HG02763 (cell line): Measurements from ENCODE around the gene RAB40B.

ENCODE experiments used
- ATAC-seq: cut with Tn5 transposase; IDR thresholded peaks from one replicate; pipeline ENCODE4 v1.9.1; 2021; ENCODE audit warnings: mild to moderate bottlenecking, moderate library complexity; ENCODE audit not compliant: unreplicated experiment

The RAB40B gene

DNA sequence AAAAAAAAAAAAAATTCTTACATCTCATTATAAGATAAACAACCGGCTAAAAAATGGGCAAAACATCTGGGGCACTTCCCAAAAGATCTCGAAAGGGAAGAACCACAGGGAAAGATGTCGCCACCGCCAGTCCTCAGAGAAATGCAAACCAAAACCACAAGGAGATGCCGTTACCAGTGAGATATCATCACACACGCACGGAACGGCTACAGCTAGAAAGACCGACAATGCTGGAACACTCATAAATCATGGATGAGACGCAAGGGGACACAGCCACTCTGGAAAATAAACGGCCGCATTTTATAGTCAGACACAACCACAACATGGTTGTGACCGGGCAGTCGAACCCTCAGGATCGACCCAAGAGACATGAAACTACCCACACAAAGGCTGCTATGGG lies 74.8 kb downstream of the RAB40B start:
- no peak for ATAC-seq

DNA sequence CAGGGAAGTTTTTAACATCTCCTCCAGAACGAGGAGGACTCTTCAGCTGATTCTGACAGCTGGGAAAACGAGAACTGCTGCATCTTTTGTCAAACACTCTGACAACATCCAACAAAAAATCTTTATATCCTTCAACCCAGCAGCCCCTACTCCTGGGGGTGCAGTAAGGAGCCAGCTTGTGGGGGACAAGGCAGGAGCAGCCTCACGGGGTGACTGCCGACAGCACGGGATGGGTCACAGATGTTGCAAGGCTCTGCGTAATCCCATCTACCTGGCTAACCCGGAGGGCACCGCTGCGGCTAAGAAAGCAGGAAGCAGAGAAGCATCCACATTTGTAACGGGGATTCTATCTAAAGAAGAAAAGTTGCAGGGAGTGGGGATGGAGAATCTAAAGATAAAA lies 78.9 kb downstream of the RAB40B start:
- ATAC-seq: no peak

DNA sequence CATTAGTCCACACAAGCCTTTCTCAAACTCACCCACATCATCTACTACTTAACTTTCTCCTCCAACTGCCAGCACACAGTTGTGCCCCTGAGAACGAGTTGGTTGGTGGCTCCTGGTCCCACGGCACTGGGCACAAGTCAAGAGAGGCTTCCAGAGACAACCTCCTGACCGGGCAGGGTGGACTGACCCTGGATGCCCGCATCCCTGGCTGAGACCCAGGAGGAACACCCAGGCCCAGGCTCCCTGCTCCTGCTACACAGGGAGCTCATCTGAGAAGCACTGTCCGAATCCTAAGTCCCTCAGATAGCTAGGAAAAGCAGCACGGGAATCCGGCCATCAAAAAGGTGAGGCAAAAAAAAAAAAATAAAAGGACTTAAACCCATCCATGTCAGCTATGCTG lies 79.3 kb downstream of the RAB40B start:
- ATAC-seq: no peak

DNA sequence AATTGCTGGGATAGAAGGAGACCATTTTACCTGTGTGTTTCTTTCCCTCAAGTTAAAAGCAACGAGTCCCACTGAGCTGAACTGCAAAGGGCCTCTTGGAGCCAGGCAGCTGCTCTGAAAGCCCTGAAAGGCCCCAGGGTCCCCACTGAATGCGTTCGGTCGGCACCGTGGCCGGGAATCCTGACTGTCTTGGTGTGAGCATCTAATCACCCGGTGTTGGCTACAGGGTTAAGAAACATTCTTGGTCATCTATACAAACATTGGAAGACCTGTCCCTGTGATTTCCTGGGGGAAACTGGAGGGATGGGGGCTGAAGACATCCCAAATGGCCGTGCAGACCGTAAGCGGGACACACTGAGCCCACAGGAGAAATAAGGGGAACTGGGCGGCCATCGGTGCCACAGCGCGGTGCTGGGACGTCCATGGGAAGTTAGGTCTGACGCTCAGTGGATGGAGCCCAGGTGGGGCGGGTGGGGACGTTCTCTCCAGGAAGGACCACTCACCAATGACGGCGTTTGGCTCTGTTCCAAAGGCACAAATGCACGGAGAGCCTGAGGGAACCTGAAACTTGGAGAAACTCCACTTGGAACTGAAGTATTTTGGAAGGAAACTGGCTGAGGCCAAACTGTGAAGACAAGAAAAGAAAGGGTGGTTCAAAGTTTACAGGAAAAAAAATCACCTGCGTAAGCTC lies 82.3 kb downstream of the RAB40B start:
- no peak for ATAC-seq

DNA sequence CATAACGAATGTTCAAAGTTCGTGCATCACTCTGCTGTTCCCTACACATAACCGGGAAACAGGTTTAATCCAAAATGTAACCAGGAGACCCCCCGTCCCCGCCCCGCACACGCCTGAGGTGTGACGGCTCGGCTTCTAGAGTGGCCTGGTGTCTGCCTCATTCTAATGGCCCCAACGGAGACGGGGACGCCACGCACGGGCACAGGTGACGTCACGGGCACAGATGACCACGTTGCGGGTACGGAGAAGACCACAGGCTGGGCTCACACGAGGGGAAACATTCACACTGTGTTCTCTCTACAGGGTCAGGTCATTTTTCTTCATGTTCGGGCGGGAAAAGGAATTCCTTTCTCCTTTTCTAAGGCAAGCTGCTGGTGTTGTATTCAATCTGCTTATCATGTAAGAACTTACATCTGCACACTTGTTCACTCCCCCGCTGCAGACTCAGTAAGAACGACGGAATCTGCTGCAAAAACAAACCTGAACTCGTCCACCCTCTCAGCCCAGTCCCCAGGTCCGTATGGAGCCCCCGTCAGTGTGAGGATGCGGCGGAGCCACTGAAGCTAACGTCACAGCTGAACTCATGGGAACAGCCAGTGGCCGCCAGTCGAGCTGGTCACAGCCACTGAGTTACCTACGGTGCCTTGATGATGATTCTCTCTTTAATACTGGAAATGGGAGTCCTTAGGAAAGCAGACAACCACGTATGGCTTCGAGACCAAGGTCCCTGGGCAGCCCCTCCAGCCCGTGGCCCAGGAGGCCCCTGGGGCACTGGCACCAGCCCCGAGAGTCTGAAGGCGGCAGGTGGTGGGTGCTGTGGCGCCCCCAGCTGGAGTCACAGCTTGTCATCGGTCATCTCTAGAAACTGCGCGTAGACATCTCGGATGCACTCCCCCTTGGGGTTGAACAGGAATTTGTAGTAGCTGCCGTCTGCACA lies 83.1 kb downstream of the RAB40B start:
- ATAC-seq: no peak

DNA sequence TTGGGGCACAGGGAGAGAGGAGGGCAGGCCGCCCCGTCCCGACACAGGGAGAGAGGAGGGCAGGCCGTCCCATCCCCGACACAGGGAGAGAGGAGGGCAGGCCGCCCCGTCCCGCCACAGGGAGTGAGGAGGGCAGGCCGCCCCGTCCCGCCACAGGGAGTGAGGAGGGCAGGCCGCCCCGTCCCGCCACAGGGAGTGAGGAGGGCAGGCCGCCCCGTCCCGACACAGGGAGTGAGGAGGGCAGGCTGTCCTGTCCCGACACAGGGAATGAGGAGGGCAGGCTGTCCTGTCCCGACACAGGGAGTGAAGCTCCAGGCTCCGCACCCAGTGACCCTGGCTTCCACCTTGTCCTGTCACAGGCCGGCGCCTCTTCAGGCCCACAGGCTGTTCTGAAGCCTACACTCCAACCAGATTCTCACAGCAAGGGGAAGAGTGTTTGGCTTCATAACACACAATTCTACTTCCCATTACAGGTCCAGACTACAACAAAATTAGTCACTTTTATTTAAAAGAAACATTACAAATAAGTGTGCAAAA lies 84.3 kb downstream of the RAB40B start:
- no peak for ATAC-seq

DNA sequence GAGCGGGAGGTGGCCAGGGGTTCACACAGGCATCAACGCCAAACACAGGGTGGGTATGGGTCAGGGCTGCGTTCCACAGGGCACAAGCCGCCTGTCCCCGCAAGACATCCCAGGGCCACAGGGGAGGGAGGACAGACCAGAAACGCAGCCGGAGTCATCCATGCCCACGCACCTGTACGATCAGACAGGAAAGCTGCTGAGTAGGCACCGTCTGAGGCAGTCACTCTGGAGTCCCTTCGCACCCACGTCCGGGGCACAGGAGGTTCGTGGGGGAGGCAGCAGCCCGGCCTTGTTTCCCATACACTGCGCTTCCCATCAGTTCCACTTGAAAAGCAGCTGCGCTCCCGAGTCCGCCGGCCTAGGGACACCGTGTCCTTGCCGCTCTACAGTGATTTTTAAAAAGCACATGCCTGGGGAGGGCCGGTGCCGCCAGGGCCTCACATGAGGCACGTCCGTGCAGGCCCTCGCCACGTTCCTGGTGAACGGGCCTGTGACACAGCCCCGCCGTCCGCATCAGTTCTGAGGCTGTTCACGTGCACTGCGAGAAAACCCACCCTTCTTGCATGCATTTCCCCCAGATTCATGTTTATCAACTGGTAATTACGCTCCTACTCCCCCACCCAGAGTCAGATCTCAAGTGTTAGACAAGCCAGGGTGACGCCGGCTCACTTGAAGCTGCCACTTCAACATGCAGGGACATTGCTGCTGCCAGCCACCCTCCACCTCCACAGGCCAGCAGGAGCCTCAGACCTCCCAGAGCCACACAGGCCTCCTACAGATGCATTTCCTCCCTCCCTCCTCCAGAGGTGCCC lies 85.0 kb downstream of the RAB40B start:
- no peak for ATAC-seq

DNA sequence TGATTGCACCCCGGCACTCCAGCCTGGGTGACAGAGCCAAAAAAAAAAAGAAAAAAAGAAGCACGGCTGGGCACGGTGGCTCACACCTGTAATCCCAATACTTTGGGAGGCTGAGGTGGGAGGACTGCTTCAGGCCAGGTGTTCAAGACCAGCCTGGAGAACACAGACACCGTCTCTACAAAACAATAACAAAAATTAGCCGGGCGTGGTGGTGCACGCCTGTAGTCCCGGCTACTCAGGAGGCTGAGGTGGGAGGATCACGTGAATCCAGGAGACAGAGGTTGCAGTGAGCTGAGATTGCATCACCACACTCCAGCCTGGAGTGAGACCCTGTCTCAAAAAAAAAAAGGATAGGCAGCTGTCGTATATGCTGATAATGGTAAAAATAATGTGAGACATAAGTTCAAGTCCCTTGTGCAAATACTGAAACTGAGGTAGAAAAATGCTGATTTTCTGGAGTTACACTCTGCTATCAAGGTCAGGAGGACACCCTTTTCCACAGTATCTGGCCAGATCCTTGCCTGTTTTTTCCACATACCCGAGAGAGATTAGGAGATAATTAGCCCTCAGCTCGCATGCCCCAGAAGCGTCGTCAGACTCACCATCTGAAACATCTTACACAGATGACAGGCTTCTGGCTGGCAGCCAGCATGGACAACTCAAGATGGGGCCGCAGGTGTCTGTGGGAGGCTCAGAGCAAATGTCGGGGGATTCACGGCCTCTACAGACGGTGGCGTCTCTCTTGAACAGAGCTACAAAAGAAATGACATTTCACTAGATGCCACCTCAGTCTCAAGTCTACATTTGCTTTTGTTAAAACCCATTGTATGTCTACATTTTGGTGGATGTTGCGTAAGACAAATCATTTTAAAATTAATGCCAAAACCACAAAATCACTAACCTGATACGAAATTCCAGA lies 87.1 kb downstream of the RAB40B start:
- no peak for ATAC-seq

DNA sequence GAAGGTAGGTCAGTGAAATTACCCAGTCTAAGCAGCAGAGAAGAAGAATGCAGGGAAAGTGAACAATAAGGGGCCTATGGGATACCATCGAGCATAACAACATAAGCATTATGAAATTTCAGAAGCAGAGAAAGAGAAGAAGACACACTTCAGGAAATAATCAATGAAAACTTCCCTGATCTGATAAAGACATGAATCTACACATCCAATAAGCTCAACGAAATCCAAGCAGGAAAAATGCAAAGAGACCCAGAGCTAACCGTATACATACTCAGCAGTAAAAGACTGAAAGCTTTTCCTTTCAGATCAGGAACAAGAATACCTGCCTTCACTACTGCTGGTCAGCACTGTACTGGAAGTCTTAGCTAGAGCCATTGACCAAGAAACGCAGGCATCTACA lies 88.8 kb downstream of the RAB40B start:
- ATAC-seq: no peak

DNA sequence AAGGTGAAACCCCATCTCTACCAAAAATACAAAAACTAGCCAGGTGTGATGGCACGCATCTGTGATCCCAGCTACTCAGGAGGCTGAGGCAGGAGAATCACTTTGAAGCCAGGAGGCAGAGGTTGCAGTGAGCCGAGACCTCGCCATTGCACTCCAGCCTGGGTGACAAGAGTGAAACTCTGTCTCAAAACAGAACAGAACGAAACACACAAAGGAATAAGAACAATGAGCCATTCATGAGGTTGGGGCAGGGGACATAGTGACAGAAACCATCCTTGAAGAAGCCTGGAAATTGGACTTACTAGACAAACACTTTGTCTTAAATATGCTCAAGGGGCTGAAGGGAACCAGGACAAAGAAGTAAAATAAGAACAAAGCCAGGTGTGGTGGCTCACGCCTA lies 89.7 kb downstream of the RAB40B start:
- ATAC-seq: no peak

DNA sequence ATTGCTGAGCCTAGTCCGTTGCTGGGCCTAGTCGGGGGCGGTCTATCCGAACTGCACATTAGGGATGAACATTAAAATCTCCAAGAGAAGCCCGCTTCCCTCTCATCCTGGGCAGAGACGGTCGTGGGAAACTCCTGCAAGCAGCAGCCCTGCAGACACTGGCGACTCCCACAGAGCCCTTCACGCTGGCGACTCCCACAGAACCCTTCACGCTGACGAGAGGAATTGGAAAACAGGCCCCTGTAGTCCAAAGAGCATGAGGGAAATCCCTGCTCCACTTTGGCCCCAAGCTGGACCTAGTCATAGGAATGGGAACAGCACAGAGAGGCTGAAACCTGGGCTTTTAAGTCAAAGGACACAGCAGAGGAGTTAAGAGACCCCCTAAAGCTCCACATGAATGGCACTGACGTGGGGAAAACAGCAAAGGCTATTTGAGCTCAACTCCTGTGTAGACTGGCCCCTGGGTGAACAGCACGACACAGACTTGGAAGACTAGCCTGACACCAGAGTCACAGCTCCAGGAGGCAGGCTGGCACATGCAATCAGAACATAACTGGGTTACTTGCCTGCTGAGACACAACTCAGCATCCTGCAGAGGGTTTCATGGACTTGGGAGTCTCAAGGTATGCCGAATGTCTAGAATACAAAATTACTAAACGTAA lies 92.4 kb downstream of the RAB40B start:
- ATAC-seq: no peak
